MCF 10A (cell line): ENCODE data around the gene NHLRC1. TPM values are rescaled to one million over a fixed set of nuclear protein-coding genes. Genes with fewer than 3 reads are reported as not detected.

ENCODE experiments used
- BruUV-seq: library from RNA; stranded (reverse); fragments of 400-500 nt; replicated peaks from 2 replicates; lab custom pipeline; 2021; lab: Mats Ljungman, UMichigan
- CTCF ChIA-PET: fragments of 300-600 bp; sonication (Branson Sonifier 250); formaldehyde crosslinking; extraction: SDS; loops from one replicate; lab custom pipeline; 2021; ENCODE audit warnings: antibody characterized with exemption, inconsistent platforms; lab: Yijun Ruan, JAX
- POLR2A ChIA-PET: fragments of 300-600, 350-650 bp; sonication (Branson Sonifier 250); formaldehyde crosslinking; extraction: SDS; loops from one replicate; lab custom pipeline; 2020; ENCODE audit warnings: antibody characterized with exemption, inconsistent platforms; lab: Yijun Ruan, JAX
- DNase-seq: peaks from one replicate; pipeline ENCODE4 v3.0.0-alpha.2; 2018; ENCODE audit not compliant: unreplicated experiment
- H3K27ac Mint-ChIP-seq: one replicate; pipeline ENCODE4 v1.8.0; 2022; ENCODE audit warnings: mild to moderate bottlenecking, low read depth, mixed read lengths; ENCODE audit not compliant: unreplicated experiment
- H3K27me3 Mint-ChIP-seq: one replicate; pipeline ENCODE4 v1.8.0; 2022; ENCODE audit warnings: mixed read lengths; ENCODE audit not compliant: insufficient read depth, unreplicated experiment
- H3K36me3 Mint-ChIP-seq: one replicate; pipeline ENCODE4 v1.8.0; 2022; ENCODE audit warnings: mild to moderate bottlenecking, moderate library complexity, mixed read lengths; ENCODE audit not compliant: insufficient read depth, unreplicated experiment
- H3K4me1 Mint-ChIP-seq: one replicate; pipeline ENCODE4 v1.8.0; 2022; ENCODE audit warnings: mixed read lengths; ENCODE audit not compliant: insufficient read depth, unreplicated experiment
- H3K4me3 Mint-ChIP-seq: one replicate; pipeline ENCODE4 v1.8.0; 2022; ENCODE audit warnings: mild to moderate bottlenecking, moderate library complexity, mixed read lengths; ENCODE audit not compliant: unreplicated experiment
- H3K9me3 Mint-ChIP-seq: one replicate; pipeline ENCODE4 v1.8.0; 2022; ENCODE audit warnings: mixed read lengths; ENCODE audit not compliant: unreplicated experiment
- CTCF ChIP-seq: fragments of 200-600 bp; IDR thresholded peaks from one replicate; pipeline ENCODE4 v1.8.0; 2022; ENCODE audit warnings: antibody characterized with exemption, mild to moderate bottlenecking; ENCODE audit not compliant: unreplicated experiment
- intact Hi-C: fragments of 100-400 bp; cut with micrococcal nuclease; formaldehyde crosslinking; loops from 2 replicates; pipeline ENCODE4 v1.14.1; 2022
- total RNA-seq: library from RNA; stranded (reverse); gene quantifications from 2 replicates; pipeline ENCODE4 v1.2.3, GENCODE V29; 2022

The NHLRC1 gene
- total RNA-seq, 1 experiment from 2014 or later: not detected

- no peak for DNase-seq
- no peaks in the 10 kb centered on the region for H3K27me3 Mint-ChIP-seq
- CTCF ChIA-PET: interaction anchor here (0.6 to 0.9 kb wide), 2 partner anchors 21 to 93 kb away, joined by 3 read pairs; no protein-coding TSS in a partner anchor
Measured at GRCh38 chr6:18110162-18110561, 12.3 kb downstream of the NHLRC1 start.

GRCh38 chr6:18107061-18107460 is 15.4 kb downstream of the NHLRC1 start:
- Mint-ChIP-seq H3K9me3 (peaks cover 10% of the 10 kb centered on the region), H3K4me3 (no peak overlapping the region), H3K27ac (no peak overlapping the region), H3K36me3 (no peaks in the 10 kb centered on the region), H3K27me3 (no peaks in the 10 kb centered on the region), H3K4me1 (no peaks in the 10 kb centered on the region)
- intact Hi-C loops: no loop called here
- ChIA-PET POLR2A (interaction anchor here (0.7 kb wide), 1 partner anchor 13 kb away, joined by 7 read pairs; no protein-coding TSS in a partner anchor), CTCF (no interaction called here)
- TF ChIP-seq CTCF: no peak
- no peak for DNase-seq
- no TSS peak for BruUV-seq

More at GRCh38 chr6:18110162-18110561, 12.3 kb downstream of the NHLRC1 start:
- intact Hi-C loops: no loop called here
- TF ChIP-seq CTCF: no peak
- POLR2A ChIA-PET: no interaction called here
- Mint-ChIP-seq H3K27ac (no peak overlapping the region), H3K4me1 (no peaks in the 10 kb centered on the region), H3K9me3 (peaks cover 10% of the 10 kb centered on the region), H3K4me3 (no peak overlapping the region), H3K36me3 (no peaks in the 10 kb centered on the region)
- BruUV-seq: no TSS peak

- POLR2A ChIA-PET: interaction anchor here (0.5 to 1.0 kb wide), 2 partner anchors 10 to 106 kb away, joined by 3 read pairs; no protein-coding TSS in a partner anchor
- peaks cover 10% of the 10 kb centered on the region for H3K9me3 Mint-ChIP-seq
- no peaks in the 10 kb centered on the region for H3K4me1 Mint-ChIP-seq
- no peak for DNase-seq
- no peaks in the 10 kb centered on the region for H3K36me3 Mint-ChIP-seq
- TF ChIP-seq CTCF: no peak
- no peaks in the 10 kb centered on the region for H3K27me3 Mint-ChIP-seq
- intact Hi-C loops: no loop called here
- no TSS peak for BruUV-seq
- no peak overlapping the region for H3K27ac Mint-ChIP-seq
- no peak overlapping the region for H3K4me3 Mint-ChIP-seq
- CTCF ChIA-PET: no interaction called here
Measured at GRCh38 chr6:18102783-18103509, 19.5 kb downstream of the NHLRC1 start.

- Mint-ChIP-seq H3K4me1 (no peaks in the 10 kb centered on the region), H3K27me3 (no peaks in the 10 kb centered on the region), H3K9me3 (peaks cover 10% of the 10 kb centered on the region), H3K4me3 (no peak overlapping the region), H3K36me3 (no peaks in the 10 kb centered on the region), H3K27ac (no peak overlapping the region)
- ChIA-PET CTCF (no interaction called here), POLR2A (no interaction called here)
- no TSS peak for BruUV-seq
- intact Hi-C loops: no loop called here
- DNase-seq: no peak
- TF ChIP-seq CTCF: no peak
Measured at GRCh38 chr6:18101873-18102272, 20.6 kb downstream of the NHLRC1 start.
